ENCODE measurements around the gene PSMD3.

- TF ChIP-seq CTCF (conservative IDR thresholded peaks at IDR 0.05 in 1 of 2, IDR thresholded peaks at IDR 0.05 in 1 of 2; ENCODE audit: extremely low read depth in 1 of 2, insufficient read depth in 1 of 2, low read depth in 1 of 2, low read length in 2 of 2) (peak; percentile 77 to 91), EZH2 (IDR thresholded peaks at IDR 0.05; ENCODE audit: borderline replicate concordance, low read length) (no peak)
These were observed 46.4 kb downstream of the PSMD3 start for GRCh38 chr17:40026816-40027613.

All from mammary epithelial cell (primary cell).